Activated naive CD8-positive, alpha-beta T cell treated with anti-CD3 and anti-CD28 coated beads, Interleukin-2, amount 50 U/mL, for 24 hours (primary cell): Measurements from ENCODE around the gene MEGF11.

Experiments used
- ATAC-seq: fragments of 150-1000 bp; cut with Tn5 transposase; one replicate; pipeline ENCODE4 v1.10.0; 2021
- DNase-seq: peaks from one replicate; pipeline ENCODE4 v3.0.0; 2021
- H3K27ac Mint-ChIP-seq: one replicate; pipeline ENCODE4 v1.8.0; 2021; ENCODE audit warnings: mild to moderate bottlenecking, mixed read lengths
- H3K27me3 Mint-ChIP-seq: one replicate; pipeline ENCODE4 v1.8.0; 2021; ENCODE audit warnings: mixed read lengths
- H3K36me3 Mint-ChIP-seq: one replicate; pipeline ENCODE4 v1.8.0; 2021; ENCODE audit warnings: low read depth, mixed read lengths
- H3K4me1 Mint-ChIP-seq: one replicate; pipeline ENCODE4 v1.8.0; 2021; ENCODE audit warnings: mixed read lengths
- H3K4me3 Mint-ChIP-seq: one replicate; pipeline ENCODE4 v1.8.0; 2021; ENCODE audit warnings: mild to moderate bottlenecking, moderate library complexity, mixed read lengths
- H3K9me3 Mint-ChIP-seq: one replicate; pipeline ENCODE4 v1.8.0; 2021; ENCODE audit warnings: mixed read lengths

Gene MEGF11

GRCh38 chr15:66167854-66168253, 85.7 kb downstream of the MEGF11 start:
- H3K9me3 Mint-ChIP-seq, result no peaks in the 10 kb centered on the region
- DNase-seq (no peak), ATAC-seq (no peak)
- peaks cover 2% of the 10 kb centered on the region for H3K27me3 Mint-ChIP-seq
- no peaks in the 10 kb centered on the region for H3K4me1 Mint-ChIP-seq
- H3K4me3 Mint-ChIP-seq, result no peak overlapping the region
- no peak overlapping the region for H3K27ac Mint-ChIP-seq
- no peaks in the 10 kb centered on the region for H3K36me3 Mint-ChIP-seq

GRCh38 chr15:66165856-66166255, 87.7 kb downstream of the MEGF11 start:
- no peak overlapping the region for H3K4me3 Mint-ChIP-seq
- ATAC-seq (no peak), DNase-seq (no peak)
- H3K27ac Mint-ChIP-seq, result no peak overlapping the region
- H3K4me1 Mint-ChIP-seq, result no peaks in the 10 kb centered on the region
- no peaks in the 10 kb centered on the region for H3K27me3 Mint-ChIP-seq
- no peaks in the 10 kb centered on the region for H3K36me3 Mint-ChIP-seq
- no peaks in the 10 kb centered on the region for H3K9me3 Mint-ChIP-seq

- ATAC-seq, result no peak
- Mint-ChIP-seq H3K36me3 (no peaks in the 10 kb centered on the region), H3K27me3 (no peaks in the 10 kb centered on the region), H3K27ac (no peak overlapping the region), H3K4me1 (no peaks in the 10 kb centered on the region), H3K4me3 (no peak overlapping the region), H3K9me3 (no peaks in the 10 kb centered on the region)
- no peak for DNase-seq
These were observed 88.8 kb downstream of the MEGF11 start for GRCh38 chr15:66164788-66165187.

GRCh38 chr15:66163553-66163952, 90.0 kb downstream of the MEGF11 start:
- H3K9me3 Mint-ChIP-seq, result no peaks in the 10 kb centered on the region
- DNase-seq, result no peak
- no peaks in the 10 kb centered on the region for H3K4me1 Mint-ChIP-seq
- no peak for ATAC-seq
- H3K27me3 Mint-ChIP-seq, result no peaks in the 10 kb centered on the region
- no peak overlapping the region for H3K27ac Mint-ChIP-seq
- no peak overlapping the region for H3K4me3 Mint-ChIP-seq
- no peaks in the 10 kb centered on the region for H3K36me3 Mint-ChIP-seq

GRCh38 chr15:66162286-66162685, 91.3 kb downstream of the MEGF11 start:
- no peak for ATAC-seq
- Mint-ChIP-seq H3K9me3 (no peaks in the 10 kb centered on the region), H3K27me3 (no peaks in the 10 kb centered on the region), H3K36me3 (no peaks in the 10 kb centered on the region), H3K27ac (no peak overlapping the region), H3K4me1 (no peaks in the 10 kb centered on the region), H3K4me3 (no peak overlapping the region)
- DNase-seq, result no peak

- ATAC-seq, result no peak
- H3K4me3 Mint-ChIP-seq, result no peak overlapping the region
- no peaks in the 10 kb centered on the region for H3K27me3 Mint-ChIP-seq
These were observed 91.9 kb downstream of the MEGF11 start for GRCh38 chr15:66161575-66162118.

GRCh38 chr15:66161108-66161507, 92.4 kb downstream of the MEGF11 start:
- Mint-ChIP-seq H3K9me3 (no peaks in the 10 kb centered on the region), H3K4me3 (no peak overlapping the region), H3K27ac (no peak overlapping the region), H3K36me3 (no peaks in the 10 kb centered on the region), H3K4me1 (no peaks in the 10 kb centered on the region), H3K27me3 (no peaks in the 10 kb centered on the region)
- ATAC-seq, result no peak
- DNase-seq, result no peak

More at GRCh38 chr15:66161575-66162118, 91.9 kb downstream of the MEGF11 start:
- no peak for DNase-seq
- H3K27ac Mint-ChIP-seq, result no peak overlapping the region
- no peaks in the 10 kb centered on the region for H3K36me3 Mint-ChIP-seq
- H3K4me1 Mint-ChIP-seq, result no peaks in the 10 kb centered on the region
- no peaks in the 10 kb centered on the region for H3K9me3 Mint-ChIP-seq

GRCh38 chr15:66157507-66157906, 96.0 kb downstream of the MEGF11 start:
- Mint-ChIP-seq H3K9me3 (no peaks in the 10 kb centered on the region), H3K4me3 (no peak overlapping the region), H3K27ac (no peak overlapping the region), H3K27me3 (no peaks in the 10 kb centered on the region), H3K4me1 (no peaks in the 10 kb centered on the region), H3K36me3 (no peaks in the 10 kb centered on the region)
- ATAC-seq, result no peak
- DNase-seq, result no peak

GRCh38 chr15:66156310-66156975, 97.1 kb downstream of the MEGF11 start:
- H3K27me3 Mint-ChIP-seq, result peaks cover 2% of the 10 kb centered on the region
- no peak overlapping the region for H3K4me3 Mint-ChIP-seq
- ATAC-seq (no peak), DNase-seq (no peak)
- no peaks in the 10 kb centered on the region for H3K36me3 Mint-ChIP-seq
- no peaks in the 10 kb centered on the region for H3K4me1 Mint-ChIP-seq
- no peak overlapping the region for H3K27ac Mint-ChIP-seq
- no peaks in the 10 kb centered on the region for H3K9me3 Mint-ChIP-seq

- ATAC-seq (no peak), DNase-seq (no peak)
- H3K27me3 Mint-ChIP-seq, result peaks cover 4% of the 10 kb centered on the region
- no peaks in the 10 kb centered on the region for H3K36me3 Mint-ChIP-seq
- no peaks in the 10 kb centered on the region for H3K9me3 Mint-ChIP-seq
- no peaks in the 10 kb centered on the region for H3K4me1 Mint-ChIP-seq
- H3K27ac Mint-ChIP-seq, result no peak overlapping the region
- H3K4me3 Mint-ChIP-seq, result no peak overlapping the region
These were observed 98.5 kb downstream of the MEGF11 start for GRCh38 chr15:66155065-66155464.

GRCh38 chr15:66154581-66154980, 99.0 kb downstream of the MEGF11 start:
- H3K4me1 Mint-ChIP-seq, result no peaks in the 10 kb centered on the region
- peaks cover 4% of the 10 kb centered on the region for H3K27me3 Mint-ChIP-seq

GRCh38 chr15:66153549-66154415, 99.8 kb downstream of the MEGF11 start:
- Mint-ChIP-seq H3K36me3 (no peaks in the 10 kb centered on the region), H3K9me3 (no peaks in the 10 kb centered on the region), H3K27ac (no peak overlapping the region), H3K27me3 (peaks cover 4% of the 10 kb centered on the region), H3K4me3 (no peak overlapping the region), H3K4me1 (no peaks in the 10 kb centered on the region)
- ATAC-seq (no peak), DNase-seq (no peak)

More at GRCh38 chr15:66154581-66154980, 99.0 kb downstream of the MEGF11 start:
- no peak overlapping the region for H3K4me3 Mint-ChIP-seq
- ATAC-seq, result no peak
- H3K27ac Mint-ChIP-seq, result no peak overlapping the region
- H3K9me3 Mint-ChIP-seq, result no peaks in the 10 kb centered on the region
- no peak for DNase-seq
- H3K36me3 Mint-ChIP-seq, result no peaks in the 10 kb centered on the region

GRCh38 chr15:66152650-66153049, 100.9 kb downstream of the MEGF11 start:
- peaks cover 4% of the 10 kb centered on the region for H3K27me3 Mint-ChIP-seq
- ATAC-seq (no peak), DNase-seq (no peak)
- H3K9me3 Mint-ChIP-seq, result no peaks in the 10 kb centered on the region
- no peaks in the 10 kb centered on the region for H3K4me1 Mint-ChIP-seq
- no peak overlapping the region for H3K4me3 Mint-ChIP-seq
- H3K36me3 Mint-ChIP-seq, result no peaks in the 10 kb centered on the region
- H3K27ac Mint-ChIP-seq, result no peak overlapping the region

- Mint-ChIP-seq H3K27me3 (peaks cover 4% of the 10 kb centered on the region), H3K4me3 (no peak overlapping the region)
- no peak for ATAC-seq
These were observed 101.7 kb downstream of the MEGF11 start for GRCh38 chr15:66151809-66152208.

GRCh38 chr15:66149871-66150270, 103.7 kb downstream of the MEGF11 start:
- Mint-ChIP-seq H3K9me3 (no peaks in the 10 kb centered on the region), H3K4me1 (no peaks in the 10 kb centered on the region), H3K4me3 (no peak overlapping the region), H3K27me3 (peaks cover 4% of the 10 kb centered on the region), H3K36me3 (no peaks in the 10 kb centered on the region), H3K27ac (no peak overlapping the region)
- DNase-seq (no peak), ATAC-seq (no peak)

More at GRCh38 chr15:66151809-66152208, 101.7 kb downstream of the MEGF11 start:
- Mint-ChIP-seq H3K27ac (no peak overlapping the region), H3K36me3 (no peaks in the 10 kb centered on the region), H3K4me1 (no peaks in the 10 kb centered on the region), H3K9me3 (no peaks in the 10 kb centered on the region)
- DNase-seq, result no peak
